HG02678 (cell line): Measurements from ENCODE around the gene XIRP1.
"Not testable (repeated sequence)": the region's sequence is repeated elsewhere in the genome, so short reads cannot be mapped to it uniquely, and the experiment has no call there.

Experiments
- ATAC-seq: cut with Tn5 transposase; IDR thresholded peaks from one replicate; pipeline ENCODE4 v1.9.1; 2021; ENCODE audit warnings: mild to moderate bottlenecking, moderate library complexity; ENCODE audit not compliant: unreplicated experiment

The XIRP1 gene

GRCh38 chr3:39192490-39193092 is at the start of gene XIRP1:
Gene XIRP1 (minus strand): TSS chr3:39192595. CDS start chr3:39189445, 3,150 bp downstream.
- no peak for ATAC-seq

- no peak for ATAC-seq
Measured at GRCh38 chr3:39241561-39241960, 49.2 kb upstream of the XIRP1 start.

DNA sequence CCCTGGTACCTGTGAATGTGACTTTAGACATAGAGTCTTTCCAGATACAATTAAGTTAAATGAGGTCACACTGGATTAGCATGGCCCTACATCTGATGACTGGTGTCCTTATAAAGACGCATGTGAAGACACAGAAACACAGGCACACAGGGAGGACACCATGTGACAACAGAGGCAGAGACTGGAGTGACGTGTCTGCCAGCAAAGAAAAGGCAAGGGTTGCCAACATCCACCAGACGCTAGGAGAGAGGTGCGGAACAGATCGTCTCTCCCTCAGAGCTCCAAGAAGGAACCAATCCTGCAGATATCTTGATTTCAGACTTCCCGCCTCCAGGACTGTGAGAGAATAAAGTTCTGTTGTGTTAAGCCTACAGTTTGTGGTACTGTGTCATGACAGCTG is 44.6 kb upstream of the XIRP1 start:
- no peak for ATAC-seq

DNA sequence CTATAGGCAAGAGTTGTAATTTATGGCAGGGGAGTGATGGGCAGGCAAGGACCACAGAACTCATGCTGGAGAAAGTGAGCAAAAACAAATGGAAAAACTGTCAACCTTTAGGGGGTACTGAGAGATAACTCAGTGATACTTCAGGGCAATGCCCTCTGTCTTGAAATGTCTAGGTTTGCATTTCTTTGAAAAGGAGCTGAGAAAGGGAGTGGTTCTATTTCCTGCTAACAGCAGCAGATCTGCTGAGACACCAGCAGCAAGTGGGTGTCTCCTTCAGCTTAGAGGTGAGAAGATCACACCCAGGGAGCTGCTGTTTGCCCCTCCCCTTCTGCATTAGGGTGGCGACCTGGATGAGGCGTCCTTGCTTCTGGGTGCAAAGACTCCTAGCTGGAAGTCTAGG is 42.3 kb upstream of the XIRP1 start:
- ATAC-seq, result no peak

GRCh38 chr3:39232859-39233258 is 40.5 kb upstream of the XIRP1 start:
- no peak for ATAC-seq

GRCh38 chr3:39230453-39230852 is 38.1 kb upstream of the XIRP1 start:
- no peak for ATAC-seq

- ATAC-seq, result no peak
Measured at GRCh38 chr3:39228496-39228895, 36.1 kb upstream of the XIRP1 start.

DNA sequence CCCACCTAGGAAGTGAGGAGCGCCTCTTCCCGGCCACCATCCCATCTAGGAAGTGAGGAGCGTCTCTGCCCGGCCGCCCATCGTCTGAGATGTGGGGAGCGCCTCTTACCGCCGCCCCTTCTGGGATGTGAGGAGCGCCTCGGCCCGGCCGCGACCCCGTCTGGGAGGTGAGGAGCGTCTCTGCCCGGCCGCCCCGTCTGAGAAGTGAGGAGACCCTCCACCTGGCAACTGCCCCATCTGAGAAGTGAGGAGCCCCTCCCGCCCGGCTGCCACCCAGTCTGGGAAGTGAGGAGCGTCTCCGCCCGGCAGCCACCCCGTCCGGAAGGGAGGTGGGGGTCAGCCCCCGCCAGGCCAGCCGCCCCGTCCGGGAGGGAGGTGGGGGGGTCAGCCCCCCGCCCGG is 35.2 kb upstream of the XIRP1 start:
- ATAC-seq, result not testable (repeated sequence)

DNA sequence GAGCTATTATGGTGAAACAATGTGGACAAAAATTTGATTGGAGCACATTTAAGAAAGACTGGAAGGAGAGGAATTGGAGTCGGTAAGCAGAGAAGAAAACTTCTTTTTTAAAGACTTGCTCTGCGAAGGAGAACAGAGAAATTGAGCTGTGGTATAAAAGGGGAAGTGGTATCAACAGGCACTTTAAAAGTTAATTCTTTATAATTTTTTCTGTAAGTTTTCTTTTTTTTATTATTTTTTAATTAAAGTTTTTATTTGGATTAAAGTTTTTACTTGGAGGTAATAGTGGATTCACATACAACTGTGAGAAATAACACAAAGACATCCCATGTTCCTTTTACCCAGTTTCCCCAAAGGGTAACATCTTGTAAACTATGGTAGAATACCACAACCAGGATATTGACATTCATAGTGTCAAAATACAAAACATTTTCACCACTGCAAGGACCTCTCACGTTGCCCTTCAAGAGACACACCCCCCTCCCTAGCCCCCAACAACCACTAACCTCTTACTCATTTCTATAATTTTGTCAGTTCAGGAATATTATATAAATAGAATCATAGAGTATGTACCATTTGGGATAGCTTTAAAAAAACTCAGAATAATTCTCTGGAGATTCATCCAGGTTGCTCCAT is 33.8 kb upstream of the XIRP1 start:
- ATAC-seq, result no peak

DNA sequence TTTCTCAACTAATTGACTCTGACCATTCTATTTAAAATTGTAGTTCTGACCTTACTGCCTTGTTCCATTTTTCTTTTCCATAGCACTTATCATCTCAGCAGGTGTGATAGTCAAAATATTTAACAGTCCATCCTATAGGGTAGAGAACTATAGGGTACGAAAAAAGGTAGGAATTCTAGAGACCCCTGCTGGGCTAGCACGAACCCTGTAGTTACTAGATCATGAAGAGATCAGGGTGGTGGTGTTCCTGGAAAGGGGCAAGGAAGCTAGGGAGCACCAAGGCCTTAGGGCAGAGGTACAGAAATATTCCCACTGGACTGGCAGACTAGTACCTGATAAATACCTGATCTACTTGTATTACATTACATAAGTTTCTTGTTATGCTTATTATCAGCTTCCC is 31.9 kb upstream of the XIRP1 start:
- no peak for ATAC-seq

DNA sequence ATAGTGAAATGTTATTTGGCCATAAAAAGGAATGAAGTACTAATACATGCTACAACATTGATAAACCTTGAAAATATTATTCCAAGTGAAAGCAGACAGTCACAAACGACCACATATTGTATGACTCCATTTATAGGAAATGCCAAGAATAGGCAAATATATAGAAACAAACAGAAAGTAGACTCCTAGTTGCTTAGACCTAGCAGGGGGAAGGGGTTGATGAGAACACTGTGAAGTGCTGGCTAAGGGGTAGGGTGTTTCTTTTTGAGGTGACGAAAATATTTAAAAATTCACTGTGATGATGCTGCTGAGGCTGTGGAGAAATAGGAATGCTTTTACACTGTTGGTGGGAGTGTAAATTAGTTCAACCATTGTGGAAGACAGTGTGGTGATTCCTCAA is 30.5 kb upstream of the XIRP1 start:
- ATAC-seq, result no peak

DNA sequence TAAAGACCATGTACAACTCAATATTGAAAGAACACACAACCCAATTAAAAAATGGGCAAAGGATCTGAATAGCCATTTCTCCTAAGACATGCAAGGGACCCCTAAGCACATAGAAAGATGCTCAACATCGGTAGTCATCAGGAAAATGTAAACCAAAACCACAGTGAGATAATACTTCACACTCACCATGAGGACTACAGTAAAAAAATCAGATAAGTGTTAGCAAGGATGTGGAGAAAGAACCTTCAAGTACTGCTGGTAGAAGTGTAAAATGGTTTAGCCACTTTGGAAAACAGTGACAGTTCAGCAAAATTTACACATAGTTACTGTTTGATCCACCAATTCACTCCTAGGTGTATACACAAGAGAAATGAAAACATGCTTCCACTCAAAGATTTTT is 30.1 kb upstream of the XIRP1 start:
- ATAC-seq, result no peak

DNA sequence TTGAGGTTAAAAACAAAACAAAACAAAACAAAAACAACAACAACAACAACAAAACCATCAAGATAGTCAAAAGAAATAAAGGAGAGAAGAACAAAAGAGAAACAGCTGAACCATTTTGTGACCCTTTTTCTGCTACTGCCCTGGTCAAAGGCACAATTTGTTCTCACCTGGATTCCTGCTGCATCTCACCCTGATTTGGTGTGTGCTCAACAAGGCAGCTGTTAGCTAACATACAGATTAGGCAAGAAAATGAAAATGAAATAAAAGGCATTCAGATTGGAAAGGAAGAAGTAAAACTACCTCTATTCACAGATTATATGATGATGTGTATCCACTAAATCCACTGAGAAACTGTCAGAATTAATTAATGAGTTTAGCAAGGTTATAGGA is 28.7 kb upstream of the XIRP1 start:
- no peak for ATAC-seq

- no peak for ATAC-seq
Measured at GRCh38 chr3:39220407-39221140, 28.2 kb upstream of the XIRP1 start.

- ATAC-seq, result no peak
Measured at GRCh38 chr3:39219702-39220101, 27.3 kb upstream of the XIRP1 start.

DNA sequence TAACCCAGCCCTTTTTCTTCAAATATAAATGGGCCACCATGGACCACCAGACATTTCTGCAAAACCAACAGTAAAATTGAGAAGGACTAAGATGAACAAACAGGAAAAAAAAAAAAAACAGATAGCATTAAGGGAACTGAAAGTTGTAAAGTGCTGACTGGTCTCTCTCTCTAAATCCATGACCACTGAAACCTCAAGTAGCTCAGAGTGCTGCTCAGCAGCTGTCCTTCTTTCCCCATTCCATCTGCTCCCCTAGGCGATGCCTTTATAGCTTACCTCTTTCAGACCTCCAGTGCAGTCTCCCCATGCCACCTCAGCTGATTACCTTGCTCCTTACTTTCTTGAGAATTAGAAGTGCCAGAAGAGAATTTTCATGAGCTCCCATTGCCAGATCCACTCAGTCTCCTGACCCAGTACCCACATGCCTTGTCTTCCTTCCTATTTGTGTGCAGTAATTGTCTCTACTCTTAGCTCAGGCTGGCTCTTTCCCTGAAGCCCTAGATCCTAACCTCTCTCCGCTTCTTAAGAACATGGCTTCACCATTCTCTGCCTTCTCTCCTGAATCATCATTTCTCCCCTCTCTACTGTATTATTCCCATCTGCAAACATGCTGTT is 23.9 kb upstream of the XIRP1 start:
- peak; percentile 98 for ATAC-seq

DNA sequence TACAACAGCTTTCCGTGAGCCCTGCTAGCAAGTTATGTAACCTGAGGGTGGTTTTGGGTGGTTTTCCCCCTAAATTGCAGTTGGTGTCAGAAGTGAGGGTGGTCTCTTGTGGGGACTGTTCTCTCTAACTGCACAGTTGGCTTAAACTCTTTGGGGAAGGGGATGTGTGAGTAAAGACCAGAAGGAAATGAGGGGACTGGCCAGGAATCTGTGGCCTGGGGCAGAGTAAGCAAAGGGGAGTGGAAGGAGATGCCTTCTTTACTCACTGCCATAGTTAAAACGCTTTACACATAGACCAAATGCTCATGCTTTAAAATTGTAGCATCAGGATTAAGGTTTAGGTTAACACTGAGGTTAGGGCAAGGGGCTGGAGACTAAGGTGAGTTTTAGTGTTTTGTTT is 21.2 kb upstream of the XIRP1 start:
- ATAC-seq, result no peak

- no peak for ATAC-seq
Measured at GRCh38 chr3:39212665-39213064, 20.3 kb upstream of the XIRP1 start.

GRCh38 chr3:39211332-39212130 is 19.1 kb upstream of the XIRP1 start:
- no peak for ATAC-seq

- no peak for ATAC-seq
Measured at GRCh38 chr3:39210078-39210477, 17.7 kb upstream of the XIRP1 start.

DNA sequence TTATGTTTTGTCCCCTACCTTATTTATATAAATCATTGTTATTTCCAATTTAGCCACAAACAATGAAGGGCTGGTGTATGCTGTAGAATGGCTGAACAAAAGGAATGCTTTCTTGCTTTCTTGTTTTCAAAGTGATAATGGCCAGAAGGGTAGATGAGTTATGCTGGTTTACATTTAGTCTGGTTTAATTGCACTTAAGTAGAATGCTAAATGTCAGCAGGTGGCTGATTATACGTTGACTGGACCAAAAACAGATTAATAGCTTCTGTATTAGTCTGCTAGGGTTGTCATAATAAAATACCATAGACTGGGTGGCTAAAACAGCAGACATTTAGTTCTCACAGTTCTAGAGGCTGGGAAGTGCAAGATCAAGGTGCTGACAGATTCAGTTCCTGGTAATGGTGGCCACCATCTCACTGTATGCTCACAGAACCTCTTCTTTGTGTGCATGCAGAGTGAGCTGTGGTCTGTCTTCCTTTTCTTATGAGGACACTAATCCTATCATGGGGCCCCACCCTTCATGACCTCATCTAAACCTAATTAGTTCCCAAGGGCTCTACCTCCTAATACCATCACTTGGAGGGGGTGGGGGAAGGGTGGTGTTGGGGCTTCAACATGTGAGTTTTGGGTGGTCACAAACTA is 17.1 kb upstream of the XIRP1 start:
- ATAC-seq, result no peak
